NCI-H748 (cell line): ENCODE data around the gene FAM187B.

ENCODE experiments used
- DNase-seq: peaks from one replicate; lab custom pipeline; 2025; ENCODE audit not compliant: unreplicated experiment; lab: John Stamatoyannopoulos, UW

FAM187B gene

GRCh38 chr19:35228177-35228930, at the start of gene FAM187B:
FAM187B (minus strand) TSS chr19:35228739; CDS start chr19:35228680, 59 bp downstream.
- DNase-seq, result no peak

- no peak for DNase-seq
Measured at GRCh38 chr19:35276706-35277281, 48.3 kb upstream of the FAM187B start.

- no peak for DNase-seq
Measured at GRCh38 chr19:35274323-35274722, 45.8 kb upstream of the FAM187B start.

- no peak for DNase-seq
Measured at GRCh38 chr19:35273686-35274259, 45.2 kb upstream of the FAM187B start.

- no peak for DNase-seq
Measured at GRCh38 chr19:35272954-35273649, 44.6 kb upstream of the FAM187B start.

GRCh38 chr19:35272122-35272719, 43.7 kb upstream of the FAM187B start:
- no peak for DNase-seq

GRCh38 chr19:35271546-35271945, 43.0 kb upstream of the FAM187B start:
- DNase-seq, result no peak

- no peak for DNase-seq
Measured at GRCh38 chr19:35270381-35270811, 41.9 kb upstream of the FAM187B start.

- DNase-seq, result peak; percentile 92
Measured at GRCh38 chr19:35269438-35270117, 41.0 kb upstream of the FAM187B start.

GRCh38 chr19:35268536-35269437, 40.2 kb upstream of the FAM187B start, which contains the start of gene USF2:
USF2 (plus strand) TSS chr19:35268962; CDS start chr19:35269102, 140 bp downstream.
- peak; percentile 85 for DNase-seq

- DNase-seq, result peak; percentile 82
Measured at GRCh38 chr19:35267818-35268535, 39.4 kb upstream of the FAM187B start.

GRCh38 chr19:35267353-35267817, 38.8 kb upstream of the FAM187B start:
- peak; percentile 51 for DNase-seq

- DNase-seq, result no peak
Measured at GRCh38 chr19:35266520-35267352, 38.2 kb upstream of the FAM187B start.

GRCh38 chr19:35265900-35266519, 37.5 kb upstream of the FAM187B start:
- DNase-seq, result no peak

- no peak for DNase-seq
Measured at GRCh38 chr19:35265126-35265899, 36.8 kb upstream of the FAM187B start.

GRCh38 chr19:35264268-35265125, 36.0 kb upstream of the FAM187B start:
- no peak for DNase-seq
